SU-DHL-6 (cell line): ENCODE data around the gene INSM2.

Source experiments
- H2AFZ ChIP-seq: fragments of 200-600 bp; sonication (generic); 2 replicates; pipeline ENCODE4 v1.6.1; 2014; ENCODE audit warnings: low read depth, mild to moderate bottlenecking, moderate library complexity, mixed read lengths, antibody characterized with exemption, low read length; ENCODE audit not compliant: severe bottlenecking
- H3F3A ChIP-seq: fragments of 200-600 bp; shearing (Covaris generic); 2 replicates; pipeline ENCODE4 v1.6.0; 2016; ENCODE audit warnings: antibody characterized with exemption, mild to moderate bottlenecking; ENCODE audit not compliant: insufficient read depth
- H3K27ac ChIP-seq: fragments of 200-600 bp; sonication (generic); 2 replicates; pipeline ENCODE4 v1.5.1; 2016; ENCODE audit warnings: low read depth, mild to moderate bottlenecking, low read length, moderate library complexity, mixed read lengths
- H3K27me3 ChIP-seq: fragments of 200-600 bp; sonication (generic), shearing (Covaris generic); 2 replicates; pipeline ENCODE4 v1.6.0; 2014; ENCODE audit warnings: mild to moderate bottlenecking, low read length
- H3K36me3 ChIP-seq: fragments of 200-600 bp; sonication (generic); 2 replicates; pipeline ENCODE4 v1.6.1; 2014; ENCODE audit warnings: mild to moderate bottlenecking, low read length, mixed read lengths
- H3K4me2 ChIP-seq: fragments of 300-600, 200-600 bp; shearing (Covaris generic), sonication (generic); 2 replicates; pipeline ENCODE4 v1.6.0; 2014; ENCODE audit warnings: low read length, low read depth, mild to moderate bottlenecking; ENCODE audit not compliant: poor library complexity, severe bottlenecking
- H3K4me3 ChIP-seq: fragments of 200-600 bp; sonication (generic); 2 replicates; pipeline ENCODE4 v1.5.1; 2014; ENCODE audit warnings: antibody characterized with exemption, low read length, mild to moderate bottlenecking, mixed read lengths; ENCODE audit not compliant: insufficient read depth, poor library complexity, severe bottlenecking
- H3K79me2 ChIP-seq: fragments of 200-600 bp; sonication (generic); 2 replicates; pipeline ENCODE4 v1.6.1; 2014; ENCODE audit warnings: mild to moderate bottlenecking, low read length, moderate library complexity; ENCODE audit not compliant: insufficient read depth
- H3K9ac ChIP-seq: fragments of 200-600 bp; sonication (generic); 2 replicates; pipeline ENCODE4 v1.7.0; 2014; ENCODE audit warnings: mild to moderate bottlenecking, low read length
- H3K9me2 ChIP-seq: fragments of 200-600 bp; sonication (generic); replicated peaks from 2 replicates; pipeline ENCODE4 v1.6.1; 2014; ENCODE audit warnings: low read length; ENCODE audit not compliant: insufficient read depth
- H3K9me3 ChIP-seq: fragments of 200-600 bp; sonication (generic); 2 replicates; pipeline ENCODE4 v1.6.1; 2014; ENCODE audit warnings: low read length, mixed read lengths; ENCODE audit not compliant: insufficient read depth
- H4K20me1 ChIP-seq: fragments of 200-600 bp; sonication (generic); 2 replicates; pipeline ENCODE4 v1.6.1; 2014; ENCODE audit warnings: low read depth, mild to moderate bottlenecking, antibody characterized with exemption, low read length, moderate library complexity, mixed read lengths
- CTCF ChIP-seq: fragments of 200-600 bp; sonication (generic); IDR thresholded peaks from one replicate; pipeline ENCODE4 v1.5.1; 2017; ENCODE audit warnings: antibody characterized with exemption, mild to moderate bottlenecking, low read length, moderate library complexity; ENCODE audit not compliant: insufficient read depth, poor library complexity, severe bottlenecking
- EZH2phosphoT487 ChIP-seq: fragments of 200-600 bp; sonication (generic), shearing (Covaris generic); conservative IDR thresholded peaks from 2 replicates; pipeline ENCODE4 v1.6.1; 2018; ENCODE audit warnings: mild to moderate bottlenecking, antibody characterized with exemption, low read length, moderate library complexity, mixed read lengths

INSM2 gene

GRCh38 chr14:35506927-35507326 is 27.0 kb upstream of the INSM2 start:
- no peaks in the 10 kb centered on the region for H4K20me1 ChIP-seq
- H3K4me2 ChIP-seq, result no peak overlapping the region
- TF ChIP-seq CTCF, result no peak
- no peak for TF ChIP-seq EZH2phosphoT487
- H2AFZ ChIP-seq, result no peak overlapping the region
- H3K27me3 ChIP-seq, result no peaks in the 10 kb centered on the region
- no peak overlapping the region for H3K4me3 ChIP-seq
- H3F3A ChIP-seq, result no peaks in the 10 kb centered on the region
- no peaks in the 10 kb centered on the region for H3K79me2 ChIP-seq
- no peaks in the 10 kb centered on the region for H3K36me3 ChIP-seq
- H3K9me2 ChIP-seq, result no peaks in the 10 kb centered on the region
- no peak overlapping the region for H3K27ac ChIP-seq
- H3K9ac ChIP-seq, result no peak overlapping the region
- H3K9me3 ChIP-seq, result no peaks in the 10 kb centered on the region

- no peaks in the 10 kb centered on the region for H4K20me1 ChIP-seq
- H3K27me3 ChIP-seq, result no peaks in the 10 kb centered on the region
- H2AFZ ChIP-seq, result no peak overlapping the region
- H3K4me2 ChIP-seq, result no peak overlapping the region
- no peaks in the 10 kb centered on the region for H3F3A ChIP-seq
- no peak overlapping the region for H3K9ac ChIP-seq
- TF ChIP-seq EZH2phosphoT487 (no peak), CTCF (no peak)
- no peaks in the 10 kb centered on the region for H3K79me2 ChIP-seq
- H3K27ac ChIP-seq, result no peak overlapping the region
- no peaks in the 10 kb centered on the region for H3K36me3 ChIP-seq
- no peak overlapping the region for H3K4me3 ChIP-seq
- H3K9me3 ChIP-seq, result no peaks in the 10 kb centered on the region
- no peaks in the 10 kb centered on the region for H3K9me2 ChIP-seq
Observed at GRCh38 chr14:35509846-35510245, 24.1 kb upstream of the INSM2 start.

- Histone ChIP-seq H3K4me2 (no peak overlapping the region), H2AFZ (no peak overlapping the region), H3K9me3 (no peaks in the 10 kb centered on the region), H3K36me3 (no peaks in the 10 kb centered on the region), H3K4me3 (no peak overlapping the region), H3K27me3 (no peaks in the 10 kb centered on the region), H3K9me2 (no peaks in the 10 kb centered on the region), H3K27ac (no peak overlapping the region), H3K9ac (no peak overlapping the region), H4K20me1 (no peaks in the 10 kb centered on the region), H3F3A (no peaks in the 10 kb centered on the region), H3K79me2 (no peaks in the 10 kb centered on the region)
- TF ChIP-seq CTCF, result no peak
Observed at GRCh38 chr14:35512765-35513164, 21.2 kb upstream of the INSM2 start.

GRCh38 chr14:35515916-35516315 is 18.0 kb upstream of the INSM2 start:
- no peak overlapping the region for H2AFZ ChIP-seq
- H3K4me3 ChIP-seq, result no peak overlapping the region
- no peaks in the 10 kb centered on the region for H3K27me3 ChIP-seq

More at GRCh38 chr14:35515916-35516315, 18.0 kb upstream of the INSM2 start:
- H3K9me2 ChIP-seq, result no peaks in the 10 kb centered on the region
- no peaks in the 10 kb centered on the region for H4K20me1 ChIP-seq
- H3K9me3 ChIP-seq, result no peaks in the 10 kb centered on the region
- no peaks in the 10 kb centered on the region for H3K79me2 ChIP-seq
- H3F3A ChIP-seq, result no peaks in the 10 kb centered on the region
- no peak overlapping the region for H3K27ac ChIP-seq
- TF ChIP-seq CTCF (no peak), EZH2phosphoT487 (no peak)
- H3K9ac ChIP-seq, result no peak overlapping the region
- H3K4me2 ChIP-seq, result no peak overlapping the region
- H3K36me3 ChIP-seq, result no peaks in the 10 kb centered on the region
